Uterus (tissue), 2 donors: ENCODE data around the gene NBEA.

ENCODE experiments used
- POLR2A ChIP-seq, 2 donors: fragments of 450-650 bp; IDR thresholded peaks; one replicate each; pipeline ENCODE4 v1.6.1; 2016; ENCODE audit warnings: antibody characterized with exemption in 2 of 2, mild to moderate bottlenecking in 1 of 2, moderate library complexity in 1 of 2
- TF ChIP-seq, protein P1 (sequence below), 4 experiments: fragments of 200-600 bp in 2 of 4; fragments of 450-650 bp in 2 of 4; sonication (generic) in 2 of 4; IDR thresholded peaks; one replicate each; pipeline ENCODE4 v1.5.1; 2016 to 2019; ENCODE audit warnings: antibody characterized with exemption in 4 of 4, mild to moderate bottlenecking in 2 of 4, moderate library complexity in 1 of 4

- TF ChIP-seq, protein P1, sequence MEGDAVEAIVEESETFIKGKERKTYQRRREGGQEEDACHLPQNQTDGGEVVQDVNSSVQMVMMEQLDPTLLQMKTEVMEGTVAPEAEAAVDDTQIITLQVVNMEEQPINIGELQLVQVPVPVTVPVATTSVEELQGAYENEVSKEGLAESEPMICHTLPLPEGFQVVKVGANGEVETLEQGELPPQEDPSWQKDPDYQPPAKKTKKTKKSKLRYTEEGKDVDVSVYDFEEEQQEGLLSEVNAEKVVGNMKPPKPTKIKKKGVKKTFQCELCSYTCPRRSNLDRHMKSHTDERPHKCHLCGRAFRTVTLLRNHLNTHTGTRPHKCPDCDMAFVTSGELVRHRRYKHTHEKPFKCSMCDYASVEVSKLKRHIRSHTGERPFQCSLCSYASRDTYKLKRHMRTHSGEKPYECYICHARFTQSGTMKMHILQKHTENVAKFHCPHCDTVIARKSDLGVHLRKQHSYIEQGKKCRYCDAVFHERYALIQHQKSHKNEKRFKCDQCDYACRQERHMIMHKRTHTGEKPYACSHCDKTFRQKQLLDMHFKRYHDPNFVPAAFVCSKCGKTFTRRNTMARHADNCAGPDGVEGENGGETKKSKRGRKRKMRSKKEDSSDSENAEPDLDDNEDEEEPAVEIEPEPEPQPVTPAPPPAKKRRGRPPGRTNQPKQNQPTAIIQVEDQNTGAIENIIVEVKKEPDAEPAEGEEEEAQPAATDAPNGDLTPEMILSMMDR (IDR thresholded peaks at IDR 0.05), result no peak
- TF ChIP-seq POLR2A (IDR thresholded peaks at IDR 0.05), result no peak
Measured at GRCh38 chr13:34941436-34941834, 635 bp upstream of the NBEA start.
